Cardiac fibroblast (primary cell): ENCODE measurements around the gene RAP1GDS1.
"Not testable (repeated sequence)": the region's sequence is repeated elsewhere in the genome, so short reads cannot be mapped to it uniquely, and the experiment has no call there.

Source experiments
- DNase-seq, 2 donors: peaks; one replicate each; pipeline versions ENCODE4 v3.0.0 to v3.0.0-alpha.2; 2010; ENCODE audit warnings: low read depth in 2 of 2
- H3K4me3 ChIP-seq, 2 donors: replicated peaks in 1 of 2; 1 replicate in 1 of 2; 2 replicates in 1 of 2; pipeline ENCODE4 v1.5.1; 2011; ENCODE audit warnings: low read depth in 2 of 2, low read length in 2 of 2, mild to moderate bottlenecking in 2 of 2, moderate library complexity in 1 of 2
- CTCF ChIP-seq: IDR thresholded peaks from one replicate; pipeline ENCODE4 v1.5.1; 2011; ENCODE audit warnings: low read depth, mild to moderate bottlenecking, low read length, inconsistent platforms

The RAP1GDS1 gene

GRCh38 chr4:98447648-98448047 is 186.5 kb downstream of the RAP1GDS1 start:
- no peak overlapping the region for H3K4me3 ChIP-seq
- TF ChIP-seq CTCF: no peak
- no peak for DNase-seq

GRCh38 chr4:98448908-98449307 is 187.7 kb downstream of the RAP1GDS1 start:
- no peak for TF ChIP-seq CTCF
- H3K4me3 ChIP-seq: no peak overlapping the region
- DNase-seq: peak in 1 of 2 donors; percentile 42

GRCh38 chr4:98452091-98452490 is 190.9 kb downstream of the RAP1GDS1 start:
- no peak for TF ChIP-seq CTCF
- H3K4me3 ChIP-seq: no peak overlapping the region
- no peak for DNase-seq

GRCh38 chr4:98457422-98457821 is 196.2 kb downstream of the RAP1GDS1 start:
- not testable (repeated sequence) for H3K4me3 ChIP-seq, DNase-seq

- DNase-seq, H3K4me3 ChIP-seq: not testable (repeated sequence)
Observed at GRCh38 chr4:98461121-98461865, 200.1 kb downstream of the RAP1GDS1 start.

- TF ChIP-seq CTCF: no peak
- H3K4me3 ChIP-seq: no peak overlapping the region
- DNase-seq: no peak
Observed at GRCh38 chr4:98462487-98462886, 201.3 kb downstream of the RAP1GDS1 start.

- no peak for TF ChIP-seq CTCF
- no peak overlapping the region for H3K4me3 ChIP-seq
- DNase-seq: peak in 1 of 2 donors; percentile 51
Observed at GRCh38 chr4:98466868-98467599, 205.8 kb downstream of the RAP1GDS1 start.
